CD4-positive, alpha-beta T cell (primary cell): ENCODE results near the gene FBXO21. TPM values are rescaled to one million over a fixed set of nuclear protein-coding genes. Genes with fewer than 3 reads are reported as not detected.

Experiments used
- ATAC-seq: fragments of 200-7000 bp; cut with Tn5 transposase; one replicate; pipeline ENCODE4 v1.10.0; 2022; ENCODE audit warnings: mild to moderate bottlenecking; ENCODE audit not compliant: poor library complexity
- CTCF ChIA-PET: fragments of 350-600 bp; sonication (Branson Sonifier 250); formaldehyde crosslinking; loops from one replicate; lab custom pipeline; 2021; ENCODE audit warnings: antibody characterized with exemption, inconsistent platforms; lab: Charles Lee
- POLR2A ChIA-PET: fragments of 350-600 bp; sonication (Branson Sonifier 250); formaldehyde crosslinking; loops from one replicate; lab custom pipeline; 2021; ENCODE audit warnings: antibody characterized with exemption, inconsistent platforms; lab: Charles Lee
- DNase-seq, 14 experiments: peaks; one replicate each; pipeline ENCODE4 v3.0.0-alpha.2; 2013 to 2020; ENCODE audit warnings: mixed read lengths in 2 of 14
- H3K27ac ChIP-seq, 2 donors: one replicate each; pipeline versions ENCODE4 v1.5.1 to v1.7.0; 2013; ENCODE audit warnings: low read length in 2 of 2, low read depth in 1 of 2, mild to moderate bottlenecking in 1 of 2
- H3K27me3 ChIP-seq, 2 experiments: 1 replicate in 1 of 2; 2 replicates in 1 of 2; pipeline versions ENCODE4 v1.6.1 to v1.7.0; 2013; ENCODE audit warnings: low read length in 2 of 2, control low read depth in 1 of 2, mild to moderate bottlenecking in 1 of 2, moderate library complexity in 1 of 2; ENCODE audit not compliant: insufficient read depth in 2 of 2, control insufficient read depth in 1 of 2
- H3K36me3 ChIP-seq: one replicate; pipeline ENCODE4 v1.6.1; 2013; ENCODE audit warnings: low read length, control low read depth; ENCODE audit not compliant: insufficient read depth
- H3K4me1 ChIP-seq: one replicate; pipeline ENCODE4 v1.6.1; 2013; ENCODE audit warnings: low read length, control low read depth; ENCODE audit not compliant: insufficient read depth
- H3K4me3 ChIP-seq: one replicate; pipeline ENCODE4 v1.5.1; 2013; ENCODE audit warnings: mild to moderate bottlenecking, low read length, moderate library complexity
- H3K9me3 ChIP-seq, 2 experiments: 1 replicate in 1 of 2; 2 replicates in 1 of 2; pipeline versions ENCODE4 v1.6.1 to v1.7.0; 2013; ENCODE audit warnings: low read length in 2 of 2, mild to moderate bottlenecking in 2 of 2, control low read depth in 1 of 2, moderate library complexity in 1 of 2; ENCODE audit not compliant: control insufficient read depth in 1 of 2, insufficient read depth in 1 of 2
- H3K27ac Mint-ChIP-seq: one replicate; pipeline ENCODE4 v1.8.0; 2020; ENCODE audit warnings: mixed read lengths
- H3K27me3 Mint-ChIP-seq: one replicate; pipeline ENCODE4 v1.8.0; 2021; ENCODE audit warnings: mixed read lengths
- H3K36me3 Mint-ChIP-seq: one replicate; pipeline ENCODE4 v1.8.0; 2021; ENCODE audit warnings: low read depth, mixed read lengths
- H3K4me1 Mint-ChIP-seq: one replicate; pipeline ENCODE4 v1.8.0; 2021; ENCODE audit warnings: low read depth, mixed read lengths
- H3K4me3 Mint-ChIP-seq: one replicate; pipeline ENCODE4 v1.8.0; 2020; ENCODE audit warnings: mild to moderate bottlenecking, mixed read lengths
- H3K9me3 Mint-ChIP-seq: one replicate; pipeline ENCODE4 v1.8.0; 2020; ENCODE audit warnings: mixed read lengths
- intact Hi-C, 2 experiments: fragments of 100-400 bp; cut with DNase I in 1 of 2; cut with micrococcal nuclease in 1 of 2; formaldehyde crosslinking; loops; one replicate each; pipeline versions ENCODE4 v1.15.1 to v1.9.0; 2023 to 2025; cut with DNase I, micrococcal nuclease
- total RNA-seq, 174 experiments: library from RNA in 2 of 174; stranded (reverse) in 2 of 174; gene quantifications; one replicate each; pipeline ENCODE4 v1.2.3 and lab custom pipeline; 2021 to 2026
- TF ChIP-seq, protein P1 (sequence below): fragments of 200-600 bp; IDR thresholded peaks from one replicate; pipeline ENCODE4 v1.8.0; 2022; ENCODE audit warnings: antibody characterized with exemption, mild to moderate bottlenecking

Gene FBXO21
- total RNA-seq, 2 experiments from 2014 or later = 67.7 to 67.9 TPM

DNA sequence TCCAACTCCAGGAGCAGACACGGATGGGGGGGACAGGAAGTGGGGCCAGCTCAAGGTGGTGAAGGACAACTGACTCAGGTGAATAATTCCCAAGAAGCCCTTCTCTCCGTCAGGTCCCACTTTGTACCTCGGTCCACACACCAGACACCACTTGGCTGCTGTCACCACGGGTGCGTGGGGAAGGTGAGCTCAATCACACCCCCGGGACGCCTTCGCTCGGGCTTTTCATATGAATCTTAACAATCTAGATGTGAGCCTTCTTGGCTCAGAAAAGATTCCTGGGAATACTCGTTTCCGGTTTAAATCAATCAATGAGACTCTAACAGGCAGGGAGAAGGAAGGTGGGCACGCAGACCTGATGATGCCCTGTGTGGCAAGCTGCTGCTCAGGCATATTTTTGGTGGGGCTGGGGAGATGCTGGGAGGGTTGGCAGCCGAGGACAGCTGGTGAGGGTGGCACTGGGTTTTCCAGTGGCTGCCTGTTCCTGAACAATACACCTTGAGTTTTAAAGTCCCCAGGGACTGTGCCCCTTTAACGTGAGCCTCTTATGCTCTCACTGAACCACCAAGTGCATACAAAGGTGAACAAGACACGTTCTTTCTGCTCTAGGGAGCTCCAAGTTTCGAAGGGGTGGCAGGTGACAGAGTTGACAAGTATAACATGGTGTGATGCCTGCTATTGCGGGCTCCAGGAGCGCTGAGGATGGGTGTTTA lies 96.2 kb downstream of the FBXO21 start:
- Mint-ChIP-seq H3K27ac (no peak overlapping the region), H3K36me3 (no peaks in the 10 kb centered on the region), H3K4me1 (peaks cover 11% of the 10 kb centered on the region), H3K9me3 (peaks cover 7% of the 10 kb centered on the region), H3K27me3 (peaks cover 19% of the 10 kb centered on the region), H3K4me3 (no peak overlapping the region)
- POLR2A ChIA-PET = no interaction called here
- intact Hi-C loops = no loop called here
- peaks cover 19% of the 10 kb centered on the region for H3K4me1 ChIP-seq
- H3K4me3 ChIP-seq = no peak overlapping the region
- H3K27me3 ChIP-seq = peaks cover 9 to 10% of the 10 kb centered on the region in 2 experiments
- ATAC-seq = no peak
- H3K27ac ChIP-seq = no peak overlapping the region
- H3K9me3 ChIP-seq = peaks cover 4 to 10% of the 10 kb centered on the region in 2 experiments
- H3K36me3 ChIP-seq = no peaks in the 10 kb centered on the region
- CTCF ChIA-PET = no interaction called here
- TF ChIP-seq, protein P1, sequence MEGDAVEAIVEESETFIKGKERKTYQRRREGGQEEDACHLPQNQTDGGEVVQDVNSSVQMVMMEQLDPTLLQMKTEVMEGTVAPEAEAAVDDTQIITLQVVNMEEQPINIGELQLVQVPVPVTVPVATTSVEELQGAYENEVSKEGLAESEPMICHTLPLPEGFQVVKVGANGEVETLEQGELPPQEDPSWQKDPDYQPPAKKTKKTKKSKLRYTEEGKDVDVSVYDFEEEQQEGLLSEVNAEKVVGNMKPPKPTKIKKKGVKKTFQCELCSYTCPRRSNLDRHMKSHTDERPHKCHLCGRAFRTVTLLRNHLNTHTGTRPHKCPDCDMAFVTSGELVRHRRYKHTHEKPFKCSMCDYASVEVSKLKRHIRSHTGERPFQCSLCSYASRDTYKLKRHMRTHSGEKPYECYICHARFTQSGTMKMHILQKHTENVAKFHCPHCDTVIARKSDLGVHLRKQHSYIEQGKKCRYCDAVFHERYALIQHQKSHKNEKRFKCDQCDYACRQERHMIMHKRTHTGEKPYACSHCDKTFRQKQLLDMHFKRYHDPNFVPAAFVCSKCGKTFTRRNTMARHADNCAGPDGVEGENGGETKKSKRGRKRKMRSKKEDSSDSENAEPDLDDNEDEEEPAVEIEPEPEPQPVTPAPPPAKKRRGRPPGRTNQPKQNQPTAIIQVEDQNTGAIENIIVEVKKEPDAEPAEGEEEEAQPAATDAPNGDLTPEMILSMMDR = no peak
- DNase-seq = no peak

DNA sequence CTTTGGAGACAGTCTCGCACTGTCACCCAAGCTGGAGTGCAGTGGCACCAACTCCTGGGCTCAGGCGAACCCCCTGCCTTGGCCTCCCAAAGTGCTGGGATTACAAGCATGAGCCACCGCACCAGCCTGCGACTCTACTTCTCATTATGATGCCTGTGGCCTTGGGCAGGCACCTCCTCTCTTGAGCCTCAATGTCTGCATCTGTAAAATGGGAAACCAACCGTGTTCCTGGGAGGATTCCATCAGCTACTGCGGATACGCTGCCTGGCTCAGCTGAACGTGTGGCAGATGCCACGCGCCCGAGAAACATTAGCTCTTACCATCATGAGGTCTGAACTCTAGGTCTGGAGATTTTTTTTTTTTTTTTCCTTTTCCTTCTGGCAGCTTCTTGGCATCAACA lies 96.8 kb downstream of the FBXO21 start:
- ChIA-PET CTCF (no interaction called here), POLR2A (no interaction called here)
- H3K4me1 ChIP-seq = peaks cover 14% of the 10 kb centered on the region
- no peak overlapping the region for H3K27ac Mint-ChIP-seq
- peaks cover 19% of the 10 kb centered on the region for H3K27me3 Mint-ChIP-seq
- H3K27me3 ChIP-seq = peaks cover 6 to 9% of the 10 kb centered on the region in 2 experiments
- no peak overlapping the region for H3K4me3 ChIP-seq
- H3K9me3 ChIP-seq = peaks cover 4 to 13% of the 10 kb centered on the region in 2 experiments
- H3K36me3 ChIP-seq = no peaks in the 10 kb centered on the region
- H3K27ac ChIP-seq = no peak overlapping the region
- H3K36me3 Mint-ChIP-seq = no peaks in the 10 kb centered on the region
- H3K4me3 Mint-ChIP-seq = no peak overlapping the region
- peaks cover 7% of the 10 kb centered on the region for H3K9me3 Mint-ChIP-seq
- ATAC-seq = no peak
- intact Hi-C loops = no loop called here
- TF ChIP-seq, protein P1 = no peak
- peaks cover 11% of the 10 kb centered on the region for H3K4me1 Mint-ChIP-seq
- no peak for DNase-seq

DNA sequence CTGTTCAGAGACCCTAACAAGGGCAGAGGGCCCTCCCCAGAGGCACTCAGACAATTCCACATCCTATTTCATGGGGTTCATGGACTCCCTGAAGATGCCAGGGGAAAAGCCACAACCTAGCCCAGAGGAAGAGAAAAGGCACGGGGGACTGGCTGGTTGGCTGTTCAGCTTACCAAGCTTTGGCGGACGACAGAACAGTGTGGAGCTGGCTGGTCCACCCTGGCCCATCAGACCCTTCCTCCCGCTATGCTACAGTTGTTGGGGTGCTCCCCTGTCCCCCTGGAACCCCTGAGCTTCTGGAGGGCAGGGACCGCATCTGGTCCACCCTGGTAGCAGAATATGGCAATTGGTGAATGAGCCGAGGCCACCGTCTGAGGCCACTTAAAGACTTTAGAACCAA lies 97.4 kb downstream of the FBXO21 start:
- TF ChIP-seq, protein P1 = no peak
- POLR2A ChIA-PET = no interaction called here
- no peak for DNase-seq

More for the DNA sequence above, 97.4 kb downstream of the FBXO21 start:
- H3K9me3 ChIP-seq = peaks cover 4 to 13% of the 10 kb centered on the region in 2 experiments
- peaks cover 8% of the 10 kb centered on the region for H3K4me1 ChIP-seq
- H3K4me3 Mint-ChIP-seq = no peak overlapping the region
- no peaks in the 10 kb centered on the region for H3K36me3 ChIP-seq
- CTCF ChIA-PET = no interaction called here
- H3K4me3 ChIP-seq = no peak overlapping the region
- H3K36me3 Mint-ChIP-seq = no peaks in the 10 kb centered on the region
- H3K9me3 Mint-ChIP-seq = peaks cover 7% of the 10 kb centered on the region
- intact Hi-C loops = no loop called here
- no peak overlapping the region for H3K27ac ChIP-seq
- H3K27me3 Mint-ChIP-seq = peaks cover 16% of the 10 kb centered on the region
- peaks cover under 1 to 3% of the 10 kb centered on the region in 2 experiments for H3K27me3 ChIP-seq
- peaks cover 8% of the 10 kb centered on the region for H3K4me1 Mint-ChIP-seq
- no peak overlapping the region for H3K27ac Mint-ChIP-seq
- no peak for ATAC-seq
